HG03354 (cell line): ENCODE measurements around the gene BACH1.
"Not testable (repeated sequence)": the region's sequence is repeated elsewhere in the genome, so short reads cannot be mapped to it uniquely, and the experiment has no call there.

Source experiments
- ATAC-seq: cut with Tn5 transposase; IDR thresholded peaks from one replicate; pipeline ENCODE4 v1.9.1; 2021; ENCODE audit warnings: mild to moderate bottlenecking; ENCODE audit not compliant: unreplicated experiment, poor library complexity, severe bottlenecking

BACH1 gene

GRCh38 chr21:29338256-29338655 lies 39.5 kb downstream of the BACH1 start:
- no peak for ATAC-seq

- no peak for ATAC-seq
Observed at GRCh38 chr21:29340228-29340627, 41.5 kb downstream of the BACH1 start.

- ATAC-seq, result no peak
Observed at GRCh38 chr21:29342363-29342957, 43.7 kb downstream of the BACH1 start.

GRCh38 chr21:29343519-29343918 lies 44.8 kb downstream of the BACH1 start:
- ATAC-seq, result no peak

GRCh38 chr21:29346281-29346680 lies 47.6 kb downstream of the BACH1 start:
- ATAC-seq, result no peak

GRCh38 chr21:29346771-29347170 lies 48.0 kb downstream of the BACH1 start:
- ATAC-seq, result no peak

- no peak for ATAC-seq
Observed at GRCh38 chr21:29347274-29347681, 48.6 kb downstream of the BACH1 start.

GRCh38 chr21:29349702-29350101 lies 51.0 kb downstream of the BACH1 start:
- no peak for ATAC-seq

- no peak for ATAC-seq
Observed at GRCh38 chr21:29350246-29350779, 51.6 kb downstream of the BACH1 start.

GRCh38 chr21:29351691-29352090 lies 53.0 kb downstream of the BACH1 start:
- no peak for ATAC-seq

GRCh38 chr21:29355043-29355710 lies 56.5 kb downstream of the BACH1 start:
- ATAC-seq, result not testable (repeated sequence)

- ATAC-seq, result not testable (repeated sequence)
Observed at GRCh38 chr21:29356291-29356690, 57.6 kb downstream of the BACH1 start.

- ATAC-seq, result not testable (repeated sequence)
Observed at GRCh38 chr21:29356810-29357209, 58.1 kb downstream of the BACH1 start.

GRCh38 chr21:29359718-29360117 lies 61.0 kb downstream of the BACH1 start:
- no peak for ATAC-seq

GRCh38 chr21:29360799-29361765 lies 62.4 kb downstream of the BACH1 start:
- ATAC-seq, result no peak

- ATAC-seq, result no peak
Observed at GRCh38 chr21:29362758-29363157, 64.0 kb downstream of the BACH1 start.

- ATAC-seq, result no peak
Observed at GRCh38 chr21:29365661-29366265, 67.0 kb downstream of the BACH1 start.

GRCh38 chr21:29366532-29366931 lies 67.8 kb downstream of the BACH1 start:
- no peak for ATAC-seq

GRCh38 chr21:29367335-29367734 lies 68.6 kb downstream of the BACH1 start:
- ATAC-seq, result no peak

- no peak for ATAC-seq
Observed at GRCh38 chr21:29368906-29369305, 70.2 kb downstream of the BACH1 start.
